Activated CD8-positive, alpha-beta memory T cell treated with anti-CD3 and anti-CD28 coated beads, Interleukin-2, amount 50 U/mL, for 1 hour (primary cell): ENCODE results near the gene JAKMIP3.
"Not testable (repeated sequence)": the region's sequence is repeated elsewhere in the genome, so short reads cannot be mapped to it uniquely, and the experiment has no call there.

Experiments
- DNase-seq: peaks from one replicate; pipeline ENCODE4 v3.0.0-alpha.2; 2020; ENCODE audit errors: extremely low read depth

The JAKMIP3 gene

DNA sequence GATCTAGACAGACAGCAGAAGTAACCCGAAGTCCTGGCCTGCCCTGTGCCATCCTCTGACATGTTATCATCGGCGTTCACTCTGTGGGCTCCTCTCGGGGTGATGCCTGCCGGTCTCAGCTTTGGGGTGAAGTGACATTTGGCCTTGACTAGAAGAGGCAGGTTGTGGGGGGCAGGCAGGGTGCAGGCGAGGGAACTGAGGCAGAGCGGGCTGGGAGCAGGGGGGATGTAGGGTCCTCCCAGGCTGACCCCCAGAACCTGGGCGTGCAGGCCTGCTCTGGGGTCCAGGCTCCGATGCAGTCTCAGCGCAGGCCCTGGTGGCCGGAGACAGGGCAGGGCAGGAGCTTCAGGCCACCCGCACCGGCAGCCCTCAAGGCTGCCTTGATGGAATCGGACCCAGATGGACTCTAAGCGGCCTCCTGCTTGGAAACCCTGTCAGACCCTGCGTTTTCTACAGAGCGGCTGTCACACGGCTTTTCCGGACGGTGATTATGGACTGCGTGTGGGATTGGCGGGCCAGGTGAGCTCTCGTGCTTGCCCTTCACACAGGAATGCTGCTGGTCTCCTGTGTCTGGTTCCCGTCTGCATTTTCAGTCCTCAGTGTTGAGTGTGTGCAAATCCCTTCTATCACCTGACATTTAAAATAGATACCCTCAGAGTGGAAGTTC is 842 bp upstream of the JAKMIP3 start:
- DNase-seq, result no peak

DNA sequence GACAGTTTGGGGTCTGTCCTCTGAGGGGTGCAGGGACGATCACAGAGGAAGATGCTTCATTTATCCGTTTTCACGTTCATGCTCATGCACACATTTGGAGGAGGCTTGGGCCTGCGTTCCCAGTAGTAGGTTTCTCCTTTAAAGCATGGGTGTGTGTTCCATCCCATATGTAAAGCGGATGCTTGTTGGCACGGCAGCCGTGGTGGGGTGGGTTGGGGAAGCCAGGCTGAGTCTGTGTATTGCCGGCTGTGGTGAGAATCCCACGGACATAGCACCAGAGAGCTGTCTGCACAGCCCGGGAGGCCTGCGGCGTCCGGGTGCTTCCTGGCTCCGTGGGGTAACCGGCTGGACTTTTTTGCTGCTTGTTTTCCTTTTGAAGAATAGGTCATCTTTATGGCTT is 440 bp downstream of the JAKMIP3 start:
- no peak for DNase-seq

GRCh38 chr10:132066812-132067211 is 1.1 kb downstream of the JAKMIP3 start:
- DNase-seq, result no peak

DNA sequence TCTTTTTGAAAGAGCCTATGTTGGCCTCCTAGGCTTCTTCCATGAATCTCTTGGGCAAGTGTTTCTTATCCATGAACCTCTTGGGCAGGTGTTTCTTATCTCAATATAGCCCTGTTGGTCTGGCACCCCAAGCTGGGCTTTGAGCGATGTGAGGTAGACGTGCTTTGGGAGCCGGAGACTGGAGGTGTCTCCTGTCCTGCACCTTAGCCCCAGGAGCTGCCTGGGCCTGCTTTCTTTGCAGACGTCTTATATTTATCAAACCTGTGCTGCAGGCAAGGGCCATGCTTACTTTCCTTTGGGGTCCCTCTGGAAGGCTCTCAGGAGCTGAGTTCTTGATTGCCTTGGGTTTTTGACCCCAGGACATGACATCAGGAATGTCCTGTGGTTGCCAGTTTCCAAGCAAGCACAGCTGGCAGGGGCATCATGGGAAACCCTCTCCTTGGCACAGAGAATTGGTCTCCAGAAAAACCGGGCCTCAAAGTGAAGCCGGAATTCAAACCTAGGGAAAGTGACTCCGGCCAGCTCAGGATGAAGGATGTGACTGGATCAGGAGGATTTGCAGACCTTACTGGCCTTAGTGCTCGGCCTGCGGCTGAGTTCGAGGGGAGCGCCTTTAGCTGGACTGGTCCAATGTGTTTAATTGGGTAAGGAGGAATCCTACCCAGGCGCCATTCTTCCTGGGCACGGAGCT is 2.8 kb downstream of the JAKMIP3 start:
- DNase-seq, result no peak

GRCh38 chr10:132069122-132069848 is 3.5 kb downstream of the JAKMIP3 start:
- DNase-seq, result no peak

DNA sequence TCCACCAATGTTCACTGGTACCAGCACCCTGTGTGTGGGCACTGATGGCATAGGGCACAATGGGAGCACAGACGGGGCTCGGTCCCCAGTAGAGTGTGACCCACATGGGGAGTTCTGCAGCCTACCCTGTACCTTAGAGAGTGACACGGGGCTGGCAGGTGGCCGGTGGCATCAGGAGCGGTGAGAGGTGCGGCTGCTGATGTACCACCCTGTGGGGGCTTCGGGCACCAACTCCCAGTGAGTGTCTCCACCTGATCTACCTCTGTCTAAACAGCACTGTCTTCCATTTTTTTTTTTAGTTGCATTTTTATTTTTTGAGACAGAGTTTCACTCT is 4.1 kb downstream of the JAKMIP3 start:
- DNase-seq, result no peak

DNA sequence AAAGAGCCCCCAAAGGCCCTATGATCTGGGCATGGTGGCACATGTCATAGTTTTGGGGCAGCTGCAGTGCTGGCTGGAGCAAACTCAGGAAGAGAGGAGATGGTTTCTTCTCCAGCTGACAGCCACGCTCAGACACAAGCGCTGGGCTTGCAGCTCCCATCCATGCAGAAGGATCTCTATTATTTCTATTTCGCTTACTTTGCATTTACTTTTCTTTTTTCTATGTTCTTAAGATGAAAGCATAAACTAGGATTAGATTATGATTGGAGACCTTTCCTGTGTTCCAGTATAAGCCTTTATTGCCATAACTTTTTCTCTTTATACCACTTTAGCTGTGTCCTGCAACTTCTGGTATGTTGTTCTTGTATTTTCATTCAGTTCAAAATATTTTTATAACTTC is 5.0 kb downstream of the JAKMIP3 start:
- DNase-seq, result no peak

DNA sequence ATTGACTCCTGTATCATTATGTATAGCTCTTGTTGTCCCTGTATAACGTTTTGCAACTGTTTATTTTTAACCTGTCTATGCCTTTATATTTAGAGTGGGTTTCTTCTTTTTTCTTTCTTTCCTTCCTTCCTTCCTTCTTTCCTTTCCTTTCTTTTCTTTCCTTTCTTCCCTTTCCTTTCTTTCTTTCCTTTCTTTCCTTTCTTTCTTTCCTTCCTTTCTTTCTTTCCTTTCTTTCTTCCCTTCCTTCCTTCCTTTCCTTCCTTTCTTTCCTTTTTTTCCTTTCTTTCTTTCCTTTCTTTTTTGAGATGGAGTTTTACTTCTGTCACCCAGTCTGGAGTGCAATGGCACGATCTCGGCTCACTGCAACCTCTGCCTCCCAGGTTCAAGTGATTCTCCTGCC is 5.9 kb downstream of the JAKMIP3 start:
- DNase-seq, result no peak

GRCh38 chr10:132075909-132076577 is 10.3 kb downstream of the JAKMIP3 start:
- DNase-seq, result no peak

GRCh38 chr10:132076578-132077081 is 10.9 kb downstream of the JAKMIP3 start:
- no peak for DNase-seq

DNA sequence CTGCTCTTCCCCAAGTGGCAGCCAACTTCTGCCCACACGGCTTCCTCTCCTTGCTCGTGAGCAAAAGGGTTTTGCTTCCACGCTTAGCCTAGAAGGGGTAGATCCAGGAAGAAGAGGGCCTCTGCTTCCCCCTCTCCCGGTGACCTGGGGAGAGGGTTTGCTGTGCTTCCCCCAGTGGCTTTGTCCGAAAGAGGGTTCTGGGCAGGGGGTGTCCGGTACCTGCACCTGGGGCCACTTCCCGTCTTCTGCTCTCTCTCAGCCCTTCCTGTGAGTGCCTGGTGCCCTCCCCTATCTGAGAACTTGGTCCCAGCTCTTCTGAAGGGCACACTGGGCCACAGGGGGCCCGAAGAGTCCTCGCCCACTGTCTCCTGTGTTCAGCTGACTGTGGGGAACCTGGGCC is 11.3 kb downstream of the JAKMIP3 start:
- DNase-seq, result no peak

DNA sequence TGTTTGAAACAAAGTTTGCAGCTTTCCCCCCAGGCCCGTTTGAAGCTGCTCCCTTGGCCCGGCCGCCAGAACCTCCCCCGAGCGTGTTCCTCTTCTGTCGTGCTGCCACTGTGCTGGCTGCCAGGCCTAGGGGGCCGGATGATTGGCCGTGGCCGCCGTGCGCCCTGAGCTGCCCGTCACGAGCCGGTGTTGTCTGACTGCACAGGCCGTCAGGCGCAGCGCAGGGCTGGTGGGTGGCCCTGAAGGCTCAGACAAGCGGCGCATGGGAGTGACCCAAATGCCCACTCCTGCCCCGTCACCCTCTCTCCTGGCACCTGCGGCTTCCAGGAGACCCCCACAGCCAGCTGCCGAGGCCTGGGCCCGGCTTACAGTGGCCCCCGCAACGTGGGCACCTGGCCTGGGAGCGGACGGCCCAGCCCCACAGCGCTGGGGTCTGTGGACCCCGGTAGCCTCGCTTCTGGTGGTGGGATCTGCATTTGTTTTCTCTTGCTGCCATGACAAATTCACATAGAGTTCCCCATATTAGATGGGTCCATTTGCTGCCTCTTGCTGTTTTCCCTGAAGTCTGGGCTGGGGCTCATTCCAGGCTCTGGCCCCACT is 13.1 kb downstream of the JAKMIP3 start:
- no peak for DNase-seq

DNA sequence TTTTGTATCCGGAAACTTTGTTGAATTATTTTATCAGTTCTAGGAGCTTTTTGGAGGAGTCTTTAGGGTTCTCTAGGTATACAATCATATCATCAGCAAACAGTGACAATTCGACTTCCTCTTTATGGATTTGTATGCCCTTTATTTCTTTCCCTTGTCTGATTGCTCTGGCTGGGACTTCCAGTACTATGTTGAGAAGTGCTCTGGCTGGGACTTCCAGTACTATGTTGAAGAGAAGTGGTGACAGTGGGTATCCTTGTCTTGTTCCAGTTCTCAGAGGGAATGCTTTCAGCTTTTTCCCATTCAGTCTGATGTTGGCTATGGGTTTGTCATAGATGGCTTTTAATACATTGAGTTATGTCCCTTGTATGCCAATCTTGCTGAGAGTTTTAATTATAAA is 18.6 kb downstream of the JAKMIP3 start:
- DNase-seq, result not testable (repeated sequence)

- not testable (repeated sequence) for DNase-seq
These were observed 27.5 kb downstream of the JAKMIP3 start for GRCh38 chr10:132093236-132093635.

- no peak for DNase-seq
These were observed 29.0 kb downstream of the JAKMIP3 start for GRCh38 chr10:132094581-132095234.

DNA sequence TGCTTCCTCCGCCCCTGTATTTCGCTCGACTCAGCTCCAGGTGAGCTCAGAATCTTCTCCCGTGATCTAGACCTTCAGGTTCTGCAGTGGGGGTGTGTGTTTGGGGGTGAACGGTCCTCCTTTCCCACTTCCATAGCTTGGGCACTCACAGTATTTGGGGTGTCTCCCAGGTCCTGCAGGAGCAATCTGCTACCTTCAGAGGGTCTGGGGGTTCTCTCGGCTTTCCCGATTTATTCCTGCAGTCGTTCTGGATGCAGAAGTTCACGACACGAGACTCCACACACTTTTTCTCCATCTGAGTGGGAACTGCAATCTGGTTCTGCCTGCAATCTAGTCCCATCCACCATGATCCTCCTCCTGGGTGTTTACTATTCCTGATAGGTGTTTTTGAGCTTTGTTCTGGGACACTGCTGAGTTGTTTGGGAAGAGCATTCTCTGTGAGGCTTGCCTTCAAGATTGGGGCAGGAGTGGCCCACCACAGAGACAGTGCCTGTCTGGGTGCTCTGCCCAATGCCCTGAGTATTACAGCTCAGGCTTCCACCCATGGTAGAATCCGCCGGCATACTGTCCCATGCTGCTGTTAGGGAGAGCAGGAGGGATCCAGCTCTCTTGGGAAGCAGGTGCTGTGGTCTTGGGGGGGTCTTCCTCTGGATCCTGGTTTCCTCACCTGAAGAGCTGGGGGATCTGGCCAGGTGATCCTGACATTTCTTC is 29.8 kb downstream of the JAKMIP3 start:
- DNase-seq, result no peak

DNA sequence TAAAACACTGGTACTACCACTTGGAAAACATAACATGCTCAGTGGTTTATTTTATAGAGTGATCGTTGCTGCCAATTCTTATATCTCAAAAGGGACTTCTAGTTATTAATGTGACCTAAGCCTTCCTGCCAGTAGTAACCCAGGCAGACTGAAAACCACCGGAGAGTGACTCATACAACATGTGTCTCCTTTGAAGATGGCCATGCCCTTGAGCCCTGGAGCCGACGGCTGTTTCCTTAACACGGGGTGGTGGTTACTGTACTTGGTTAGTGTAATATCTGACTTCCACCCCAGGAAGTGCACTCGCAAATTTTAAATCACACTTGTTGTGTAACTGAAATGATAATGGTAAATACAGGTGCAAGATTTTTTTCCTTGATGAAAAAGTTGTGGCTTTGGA is 30.5 kb downstream of the JAKMIP3 start:
- DNase-seq, result no peak

GRCh38 chr10:132096863-132097478 is 31.2 kb downstream of the JAKMIP3 start:
- DNase-seq, result no peak

- no peak for DNase-seq
These were observed 32.0 kb downstream of the JAKMIP3 start for GRCh38 chr10:132097609-132098377.
